Transverse colon (tissue), 4 donors: Measurements from ENCODE around the gene CADM1. TPM values are rescaled to one million over a fixed set of nuclear protein-coding genes. Genes with fewer than 3 reads are reported as not detected.

Experiments used
- DNase-seq: peaks from one replicate; pipeline ENCODE4 v3.0.0-alpha.2; 2019
- H3K27ac ChIP-seq, 4 donors: fragments of 200-600 bp; sonication (generic); 2 replicates each; pipeline ENCODE4 v1.5.1; 2016 to 2018; ENCODE audit warnings: inconsistent platforms in 4 of 4
- H3K27me3 ChIP-seq: fragments of 200-600 bp; sonication (generic); 2 replicates; pipeline ENCODE4 v1.5.1; 2017; ENCODE audit warnings: inconsistent platforms
- H3K36me3 ChIP-seq, 4 donors: fragments of 200-600 bp; sonication (generic); 2 replicates each; pipeline ENCODE4 v1.5.1; 2017 to 2019; ENCODE audit warnings: inconsistent platforms in 4 of 4
- H3K4me1 ChIP-seq, 4 donors: fragments of 200-600 bp; sonication (generic); 2 replicates each; pipeline ENCODE4 v1.5.1; 2017 to 2020; ENCODE audit warnings: inconsistent platforms in 4 of 4
- H3K4me3 ChIP-seq, 4 donors: fragments of 200-600 bp; sonication (generic); 1 replicate in 1 of 4; 2 replicates in 3 of 4; pipeline versions ENCODE4 v1.5.1 to v1.6.1; 2017 to 2019; ENCODE audit warnings: inconsistent platforms in 4 of 4
- H3K9me3 ChIP-seq, 2 donors: fragments of 200-600 bp; sonication (generic); 2 replicates each; pipeline ENCODE4 v1.5.1; 2017 to 2019; ENCODE audit warnings: inconsistent platforms in 2 of 2
- EP300 ChIP-seq: sonication (generic); formaldehyde crosslinking; IDR thresholded peaks from one replicate; pipeline ENCODE4 v1.6.1; 2017; ENCODE audit warnings: antibody characterized with exemption, low read depth
- POLR2A ChIP-seq: fragments of 450-650 bp; IDR thresholded peaks from one replicate; pipeline ENCODE4 v1.6.1; 2016; ENCODE audit warnings: antibody characterized with exemption, mild to moderate bottlenecking, moderate library complexity
- POLR2AphosphoS5 ChIP-seq, 3 donors: sonication (generic); formaldehyde crosslinking; IDR thresholded peaks; one replicate each; pipeline ENCODE4 v1.6.1; 2016; ENCODE audit warnings: antibody characterized with exemption in 3 of 3
- WGBS, 2 donors: methylation state at CpG; one replicate each; pipeline ENCODE4 v1.1.5; 2018; ENCODE audit warnings: low coverage in 1 of 2; 5-methylcytosine and 5-hydroxymethylcytosine counted together
- in situ Hi-C, 4 donors: fragments of 200-750 bp; cut with MboI; loops; one replicate each; pipeline versions ENCODE4 v1.15.0 to v1.15.1; 2017; ENCODE audit warnings: low sequenced_read_pairs in 3 of 4, low pct_ligation_motif_present in 1 of 4, low pct_unique_long_range_greater_than_20kb in 1 of 4
- intact Hi-C: fragments of 100-400 bp; cut with DNase I; formaldehyde crosslinking; loops from one replicate; pipeline ENCODE4 v1.15.1; 2023; ENCODE audit warnings: low total_unique reads
- total RNA-seq, 4 donors: library from RNA; depleted of rRNA; stranded (reverse); fragments of >200 nt; gene quantifications; one replicate each; pipeline ENCODE4 v1.1.0, GENCODE V29; 2016
- TF ChIP-seq, protein P1 (sequence below), 5 experiments: fragments of 200-600 bp in 3 of 5; fragments of 450-650 bp in 2 of 5; sonication (generic) in 3 of 5; IDR thresholded peaks; 1 replicate in 2 of 5; 2 replicates in 3 of 5; pipeline ENCODE4 v1.5.1; 2016 to 2017; ENCODE audit warnings: antibody characterized with exemption in 5 of 5, inconsistent platforms in 3 of 5, mild to moderate bottlenecking in 2 of 5, moderate library complexity in 1 of 5

Gene CADM1
- total RNA-seq, 4 donors from 2014 or later, result 2.8 to 6.4 (median 3.7) TPM

DNA sequence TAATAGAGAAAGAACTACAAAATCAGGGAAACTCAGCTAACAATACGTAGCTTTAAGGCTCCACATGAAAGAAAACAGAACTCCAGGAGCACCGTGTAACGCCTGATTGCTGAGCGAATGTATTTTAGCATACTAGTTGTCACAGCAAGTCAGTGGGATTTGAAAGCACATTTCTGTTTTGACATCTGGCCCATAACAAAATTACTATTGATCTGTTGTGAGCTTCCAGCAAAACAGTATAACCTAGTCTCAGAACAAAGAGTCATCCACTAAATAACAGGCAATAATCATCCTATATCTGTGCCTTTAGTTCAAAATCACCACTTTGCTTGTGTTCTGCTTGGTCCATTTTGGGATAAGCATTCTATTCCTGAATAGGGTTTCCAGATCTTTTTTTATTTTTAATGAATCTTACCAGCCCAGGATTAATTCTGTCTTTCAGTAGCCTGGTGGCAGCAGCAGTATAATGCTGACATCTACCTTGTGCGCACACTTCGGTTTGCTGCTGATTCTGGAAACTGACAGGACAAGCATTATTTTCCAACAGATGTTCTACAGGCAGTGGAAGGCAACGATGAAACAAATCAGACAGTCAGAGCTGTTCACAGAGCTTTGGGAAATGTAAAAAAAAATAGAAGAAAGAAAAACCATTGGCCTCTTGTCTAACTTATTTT is 66.2 kb downstream of the CADM1 start:
- Histone ChIP-seq H3K36me3 (no peaks in the 10 kb centered on the region), H3K27ac (no peak overlapping the region), H3K4me1 (no peaks in the 10 kb centered on the region), H3K9me3 (no peaks in the 10 kb centered on the region), H3K27me3 (no peaks in the 10 kb centered on the region), H3K4me3 (no peak overlapping the region)
- intact Hi-C loops, result no loop called here
- in situ Hi-C loops, result no loop called here
- TF ChIP-seq EP300 (no peak), POLR2AphosphoS5 (IDR thresholded peaks at IDR 0.05) (no peak), POLR2A (no peak)
- TF ChIP-seq, protein P1, sequence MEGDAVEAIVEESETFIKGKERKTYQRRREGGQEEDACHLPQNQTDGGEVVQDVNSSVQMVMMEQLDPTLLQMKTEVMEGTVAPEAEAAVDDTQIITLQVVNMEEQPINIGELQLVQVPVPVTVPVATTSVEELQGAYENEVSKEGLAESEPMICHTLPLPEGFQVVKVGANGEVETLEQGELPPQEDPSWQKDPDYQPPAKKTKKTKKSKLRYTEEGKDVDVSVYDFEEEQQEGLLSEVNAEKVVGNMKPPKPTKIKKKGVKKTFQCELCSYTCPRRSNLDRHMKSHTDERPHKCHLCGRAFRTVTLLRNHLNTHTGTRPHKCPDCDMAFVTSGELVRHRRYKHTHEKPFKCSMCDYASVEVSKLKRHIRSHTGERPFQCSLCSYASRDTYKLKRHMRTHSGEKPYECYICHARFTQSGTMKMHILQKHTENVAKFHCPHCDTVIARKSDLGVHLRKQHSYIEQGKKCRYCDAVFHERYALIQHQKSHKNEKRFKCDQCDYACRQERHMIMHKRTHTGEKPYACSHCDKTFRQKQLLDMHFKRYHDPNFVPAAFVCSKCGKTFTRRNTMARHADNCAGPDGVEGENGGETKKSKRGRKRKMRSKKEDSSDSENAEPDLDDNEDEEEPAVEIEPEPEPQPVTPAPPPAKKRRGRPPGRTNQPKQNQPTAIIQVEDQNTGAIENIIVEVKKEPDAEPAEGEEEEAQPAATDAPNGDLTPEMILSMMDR (IDR thresholded peaks at IDR 0.05), result no peak
- no peak for DNase-seq
- 81 to 89% methylated on average over 5 to 7 of the region's 7 CpGs for WGBS, 2 donors

DNA sequence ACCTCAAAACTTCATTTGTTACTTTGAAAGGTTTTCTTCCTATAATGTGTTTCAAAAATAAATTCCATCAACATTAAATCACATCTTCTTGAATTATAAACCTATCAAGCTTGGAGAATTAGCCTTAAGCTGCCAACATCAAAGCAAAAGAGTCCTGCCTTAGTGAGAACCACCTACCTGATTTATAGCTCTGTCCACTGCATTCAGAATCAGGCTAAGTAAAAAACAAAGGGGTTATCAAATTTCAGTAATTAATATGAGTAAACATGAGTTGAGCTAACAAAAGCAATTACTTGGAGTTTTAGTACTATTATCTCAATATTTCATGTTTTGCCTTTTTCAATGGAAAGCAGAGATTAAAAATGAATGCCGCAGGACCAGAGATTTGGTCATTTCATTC is 73.9 kb downstream of the CADM1 start:
- DNase-seq, result no peak
- Histone ChIP-seq H3K4me1 (no peaks in the 10 kb centered on the region), H3K27ac (no peak overlapping the region), H3K27me3 (peaks cover 25% of the 10 kb centered on the region), H3K9me3 (no peaks in the 10 kb centered on the region), H3K36me3 (no peaks in the 10 kb centered on the region), H3K4me3 (no peak overlapping the region)
- in situ Hi-C loops, result no loop called here
- TF ChIP-seq, protein P1 (IDR thresholded peaks at IDR 0.05), result no peak
- no peak for TF ChIP-seq POLR2A
- no peak for TF ChIP-seq EP300
- no peak for TF ChIP-seq POLR2AphosphoS5 (IDR thresholded peaks at IDR 0.05)
- intact Hi-C loops, result no loop called here
- WGBS, 2 donors, result 100% methylated on average over 1 of the region's 1 CpG

DNA sequence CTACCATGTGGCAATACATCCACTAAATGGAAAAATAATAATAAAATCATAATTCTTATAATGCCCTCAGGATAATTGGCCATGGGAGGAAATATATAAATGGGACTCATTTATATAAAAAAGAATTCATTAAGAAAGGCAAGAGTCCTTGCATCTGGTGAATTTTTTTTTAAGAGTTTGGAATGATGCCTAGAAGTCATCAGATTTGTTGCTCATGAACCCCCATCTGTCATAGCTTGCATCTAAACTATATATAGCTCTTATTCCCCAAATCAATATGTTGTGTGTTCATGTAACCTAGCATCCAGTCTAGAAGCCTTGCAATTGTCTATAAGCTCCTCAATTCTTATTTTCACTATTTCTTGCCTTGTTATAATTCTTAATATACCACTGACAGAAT is 75.9 kb downstream of the CADM1 start:
- peaks cover 40% of the 10 kb centered on the region for H3K27me3 ChIP-seq
- no peaks in the 10 kb centered on the region for H3K4me1 ChIP-seq
- in situ Hi-C loops (no loop called here), intact Hi-C loops (no loop called here)
- DNase-seq, result no peak
- TF ChIP-seq EP300, result no peak
- TF ChIP-seq POLR2AphosphoS5 (IDR thresholded peaks at IDR 0.05), result no peak
- TF ChIP-seq POLR2A, result no peak
- TF ChIP-seq, protein P1 (IDR thresholded peaks at IDR 0.05), result no peak
- H3K4me3 ChIP-seq, result no peak overlapping the region
- no peaks in the 10 kb centered on the region for H3K9me3 ChIP-seq
- no peak overlapping the region for H3K27ac ChIP-seq
- H3K36me3 ChIP-seq, result no peaks in the 10 kb centered on the region

DNA sequence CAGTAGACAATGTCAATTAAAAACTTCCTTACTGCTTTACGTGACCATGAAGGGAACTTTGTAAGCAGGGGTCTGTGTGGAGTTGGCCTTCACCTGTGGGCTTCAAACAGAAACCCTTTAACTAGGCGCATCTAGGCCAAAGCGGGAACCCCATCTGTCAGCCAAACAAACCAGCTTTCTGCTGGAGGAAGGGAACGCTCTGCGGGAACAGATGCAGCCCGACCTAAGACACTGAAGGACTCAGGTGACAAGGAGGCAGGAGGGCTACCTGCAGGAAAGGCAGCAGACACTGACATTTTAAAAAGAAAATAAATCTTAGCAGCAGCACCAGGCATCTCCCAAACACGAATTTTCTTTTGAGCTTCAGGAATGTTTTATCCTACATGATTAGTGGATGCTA is 78.4 kb downstream of the CADM1 start:
- 72 to 84% methylated on average over 2 to 7 of the region's 7 CpGs for WGBS, 2 donors
- no peak for DNase-seq
- no peaks in the 10 kb centered on the region for H3K36me3 ChIP-seq
- peaks cover 65% of the 10 kb centered on the region for H3K27me3 ChIP-seq
- TF ChIP-seq EP300 (no peak), POLR2AphosphoS5 (IDR thresholded peaks at IDR 0.05) (no peak), POLR2A (no peak)
- TF ChIP-seq, protein P1 (IDR thresholded peaks at IDR 0.05), result no peak
- intact Hi-C loops, result no loop called here
- in situ Hi-C loops, result no loop called here
- no peak overlapping the region for H3K4me3 ChIP-seq
- no peak overlapping the region for H3K27ac ChIP-seq
- no peaks in the 10 kb centered on the region for H3K9me3 ChIP-seq
- H3K4me1 ChIP-seq, result no peaks in the 10 kb centered on the region
